H9 (cell line): ENCODE data around the gene THUMPD1. TPM values are rescaled to one million over a fixed set of nuclear protein-coding genes. Genes with fewer than 3 reads are reported as not detected.

Source experiments
- DNase-seq: peaks from one replicate; pipeline ENCODE4 v3.0.0-alpha.2; 2017
- H2AFZ ChIP-seq: one replicate; pipeline ENCODE4 v1.6.1; 2013; ENCODE audit warnings: mild to moderate bottlenecking, low read length, control low read depth, moderate library complexity
- H2AK5ac ChIP-seq: 2 replicates; pipeline ENCODE4 v1.6.1; 2013; ENCODE audit warnings: low read length, control low read depth, mixed read lengths; ENCODE audit not compliant: insufficient read length
- H2BK120ac ChIP-seq: one replicate; pipeline ENCODE4 v1.6.1; 2013; ENCODE audit warnings: low read depth, mild to moderate bottlenecking, low read length, control low read depth, inconsistent platforms; ENCODE audit not compliant: poor library complexity, severe bottlenecking
- H2BK12ac ChIP-seq: 2 replicates; pipeline ENCODE4 v1.6.1; 2013; ENCODE audit warnings: low read length, control low read depth, mixed read lengths, low read depth; ENCODE audit not compliant: insufficient read length
- H2BK15ac ChIP-seq: 2 replicates; pipeline ENCODE4 v1.6.1; 2013; ENCODE audit warnings: low read depth, low read length, control low read depth
- H2BK20ac ChIP-seq: one replicate; pipeline ENCODE4 v1.6.1; 2013; ENCODE audit warnings: low read depth, mild to moderate bottlenecking, low read length, control low read depth, inconsistent platforms; ENCODE audit not compliant: poor library complexity, severe bottlenecking
- H2BK5ac ChIP-seq: 2 replicates; pipeline ENCODE4 v1.6.1; 2013; ENCODE audit warnings: low read length, control low read depth, mixed read lengths; ENCODE audit not compliant: insufficient read length
- H3K14ac ChIP-seq: 2 replicates; pipeline ENCODE4 v1.6.1; 2013; ENCODE audit warnings: low read length, control low read depth; ENCODE audit not compliant: insufficient read depth
- H3K18ac ChIP-seq: 2 replicates; pipeline ENCODE4 v1.6.1; 2013; ENCODE audit warnings: low read depth, mild to moderate bottlenecking, mixed read lengths, low read length, control low read depth; ENCODE audit not compliant: insufficient read length
- H3K23ac ChIP-seq: 2 replicates; pipeline ENCODE4 v1.6.1; 2013; ENCODE audit warnings: low read length, control low read depth, mixed read lengths, low read depth; ENCODE audit not compliant: insufficient read length
- H3K23me2 ChIP-seq: 2 replicates; pipeline ENCODE4 v1.6.1; 2013; ENCODE audit warnings: low read depth, mild to moderate bottlenecking, mixed read lengths, low read length, control low read depth; ENCODE audit not compliant: insufficient read length, poor library complexity, severe bottlenecking
- H3K27ac ChIP-seq: 2 replicates; pipeline ENCODE4 v1.5.1; 2013; ENCODE audit warnings: low read length, control low read depth, mixed read lengths, low read depth; ENCODE audit not compliant: insufficient read length
- H3K27me3 ChIP-seq: 2 replicates; pipeline ENCODE4 v1.6.1; 2013; ENCODE audit warnings: low read length, control low read depth, inconsistent platforms; ENCODE audit not compliant: insufficient read depth
- H3K4ac ChIP-seq: 2 replicates; pipeline ENCODE4 v1.6.1; 2013; ENCODE audit warnings: low read depth, mild to moderate bottlenecking, control low read depth, inconsistent platforms, low read length, moderate library complexity
- H3K4me1 ChIP-seq: 2 replicates; pipeline ENCODE4 v1.6.1; 2013; ENCODE audit warnings: low read length, control low read depth, inconsistent platforms; ENCODE audit not compliant: insufficient read depth
- H3K4me2 ChIP-seq: 2 replicates; pipeline ENCODE4 v1.6.1; 2013; ENCODE audit warnings: low read length, control low read depth, mixed read lengths; ENCODE audit not compliant: insufficient read length, insufficient read depth
- H3K56ac ChIP-seq: 2 replicates; pipeline ENCODE4 v1.6.1; 2013; ENCODE audit warnings: low read depth, mild to moderate bottlenecking, mixed read lengths, low read length, control low read depth; ENCODE audit not compliant: insufficient read length
- H3K79me1 ChIP-seq: 2 replicates; pipeline ENCODE4 v1.6.1; 2013; ENCODE audit warnings: low read depth, mild to moderate bottlenecking, moderate library complexity, low read length, control low read depth, inconsistent platforms; ENCODE audit not compliant: insufficient read depth, poor library complexity, severe bottlenecking
- H3K79me2 ChIP-seq: 2 replicates; pipeline ENCODE4 v1.6.1; 2013; ENCODE audit warnings: low read length, control low read depth, inconsistent platforms; ENCODE audit not compliant: insufficient read depth
- H3K9ac ChIP-seq: 2 replicates; pipeline ENCODE4 v1.6.1; 2013; ENCODE audit warnings: low read length, control low read depth, mixed read lengths; ENCODE audit not compliant: insufficient read length; ENCODE audit errors: extremely low read depth
- H3K9me3 ChIP-seq: one replicate; pipeline ENCODE4 v1.6.1; 2013; ENCODE audit warnings: low read depth, low read length, inconsistent platforms; ENCODE audit not compliant: control insufficient read depth
- H3T11ph ChIP-seq: one replicate; pipeline ENCODE4 v1.6.1; 2013; ENCODE audit warnings: mild to moderate bottlenecking, low read length, control low read depth, inconsistent platforms
- H4K20me1 ChIP-seq: one replicate; pipeline ENCODE4 v1.6.1; 2013; ENCODE audit not compliant: control insufficient read depth, insufficient read length, insufficient read depth
- H4K5ac ChIP-seq: 2 replicates; pipeline ENCODE4 v1.6.1; 2013; ENCODE audit warnings: low read depth, mild to moderate bottlenecking, mixed read lengths, low read length, control low read depth; ENCODE audit not compliant: insufficient read length
- H4K8ac ChIP-seq: replicated peaks from 2 replicates; pipeline ENCODE4 v1.6.1; 2013; ENCODE audit warnings: low read length, control low read depth, mixed read lengths, low read depth; ENCODE audit not compliant: insufficient read length
- H4K91ac ChIP-seq: 2 replicates; pipeline ENCODE4 v1.6.1; 2013; ENCODE audit warnings: low read depth, mild to moderate bottlenecking, moderate library complexity, mixed read lengths, low read length, control low read depth; ENCODE audit not compliant: insufficient read length
- H3K27ac Mint-ChIP-seq, 3 experiments: 2 replicates in 2 of 3; 3 replicates in 1 of 3; pipeline ENCODE4 v1.8.0; 2020 to 2021; ENCODE audit warnings: mixed read lengths in 3 of 3, mild to moderate bottlenecking in 1 of 3, moderate library complexity in 1 of 3
- H3K27me3 Mint-ChIP-seq: 2 replicates; pipeline ENCODE4 v1.8.0; 2021; ENCODE audit warnings: low read depth, mild to moderate bottlenecking, moderate library complexity, mixed read lengths
- H3K36me3 Mint-ChIP-seq, 3 experiments: 2 replicates in 2 of 3; 3 replicates in 1 of 3; pipeline ENCODE4 v1.8.0; 2020 to 2021; ENCODE audit warnings: low read depth in 3 of 3, mixed read lengths in 3 of 3; ENCODE audit not compliant: insufficient read depth in 1 of 3
- H3K4me1 Mint-ChIP-seq, 2 experiments: 2 replicates each; pipeline ENCODE4 v1.8.0; 2020; ENCODE audit warnings: mixed read lengths in 2 of 2
- H3K4me3 Mint-ChIP-seq, 2 experiments: 2 replicates in 1 of 2; 3 replicates in 1 of 2; pipeline ENCODE4 v1.8.0; 2020 to 2021; ENCODE audit warnings: mild to moderate bottlenecking in 2 of 2, mixed read lengths in 2 of 2, moderate library complexity in 1 of 2
- H3K9me3 Mint-ChIP-seq, 2 experiments: 2 replicates in 1 of 2; 3 replicates in 1 of 2; pipeline ENCODE4 v1.8.0; 2020; ENCODE audit warnings: mild to moderate bottlenecking in 2 of 2, mixed read lengths in 2 of 2, moderate library complexity in 1 of 2
- CTCF ChIP-seq: fragments of 200-600 bp; sonication (generic); conservative IDR thresholded peaks from 3 replicates; pipeline ENCODE4 v1.8.0; 2021; ENCODE audit warnings: antibody characterized with exemption, mild to moderate bottlenecking
- WGBS: extraction: QIAGEN DNeasy Blood & Tissue Kit; methylation state at CpG from one replicate; pipeline ENCODE4 v1.1.7; 2013; ENCODE audit warnings: missing lambda C conversion rate, low lambda C conversion rate, mixed read lengths; ENCODE audit not compliant: insufficient read length; ENCODE audit errors: extremely low coverage; 5-methylcytosine and 5-hydroxymethylcytosine counted together
- total RNA-seq: library from RNA; stranded (reverse); gene quantifications from 2 replicates; pipeline ENCODE4 v1.2.1, GENCODE V29; 2021

THUMPD1 gene
- total RNA-seq, 1 experiment from 2014 or later: 51.3 TPM

GRCh38 chr16:20747030-20747816 is 5.6 kb upstream of the THUMPD1 start:
- Histone ChIP-seq H3K79me1 (no peaks in the 10 kb centered on the region), H3K27ac (no peak overlapping the region), H2AFZ (no peak overlapping the region), H4K91ac (no peak overlapping the region), H4K20me1 (no peaks in the 10 kb centered on the region), H2AK5ac (no peak overlapping the region), H3K23ac (no peak overlapping the region), H4K5ac (no peak overlapping the region), H2BK120ac (no peak overlapping the region), H3K18ac (no peak overlapping the region), H2BK20ac (no peak overlapping the region), H4K8ac (no peak overlapping the region), H3K27me3 (no peaks in the 10 kb centered on the region), H3K79me2 (no peaks in the 10 kb centered on the region), H3K56ac (no peak overlapping the region), H3T11ph (no peak overlapping the region), H3K4me2 (no peak overlapping the region), H3K9ac (no peak overlapping the region), H2BK5ac (no peak overlapping the region), H3K9me3 (no peaks in the 10 kb centered on the region), H2BK12ac (no peak overlapping the region), H3K23me2 (no peaks in the 10 kb centered on the region), H3K4ac (no peak overlapping the region), H3K4me1 (no peaks in the 10 kb centered on the region), H3K14ac (no peak overlapping the region), H2BK15ac (no peak overlapping the region)
- Mint-ChIP-seq H3K4me3 (no peak overlapping the region), H3K27me3 (peaks cover 12% of the 10 kb centered on the region), H3K9me3 (peaks cover 23 to 27% of the 10 kb centered on the region in 2 experiments), H3K36me3 (peaks cover 0 to 11% (median 6%) of the 10 kb centered on the region in 3 experiments; a peak in 4 of 7 replicates), H3K27ac (no peak overlapping the region), H3K4me1 (no peaks in the 10 kb centered on the region)
- no CpG with 5 or more reads among the region's 4 CpGs for WGBS
- TF ChIP-seq CTCF: no peak
- DNase-seq: no peak
